ENCODE results near the gene TUBB1. TPM values are rescaled to one million over a fixed set of nuclear protein-coding genes. Genes with fewer than 3 reads are reported as not detected.
A peak's percentile ranks its signal among the peaks of the same experiment; 100 is the strongest.
"Not testable (repeated sequence)": the region's sequence is repeated elsewhere in the genome, so short reads cannot be mapped to it uniquely, and the experiment has no call there.

The TUBB1 gene
- total RNA-seq, 8 experiments from 2014 or later: 0.57 to 3.4 (median 0.79) TPM

DNA sequence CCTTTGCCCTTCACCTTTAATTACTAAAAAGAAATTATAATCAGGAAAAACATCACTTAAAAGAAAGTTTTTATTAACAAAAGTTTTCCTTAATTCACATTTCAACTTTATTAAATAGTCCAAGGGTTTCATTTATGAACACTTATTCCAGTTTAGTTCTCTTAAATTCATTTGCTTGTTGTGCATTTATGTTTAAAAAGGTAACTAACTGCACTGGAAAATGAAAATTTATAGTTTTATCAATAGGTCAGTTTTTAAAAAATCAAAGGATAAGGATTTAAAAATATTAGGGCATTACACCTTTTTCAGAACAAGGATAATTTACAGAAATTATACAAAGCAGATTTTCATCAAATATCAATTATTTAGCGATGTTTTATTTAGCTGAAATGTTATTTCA, 13.9 kb downstream of the TUBB1 start:
- in situ Hi-C loops (cut with MboI; ENCODE audit: low pct_unique_long_range_greater_than_20kb in 2 of 9, low sequenced_read_pairs in 9 of 9, unreplicated experiment in 9 of 9): loop anchor here in 1 of 9 experiments (25.0 kb wide), 1 partner anchor 146 kb away; no protein-coding TSS in a partner anchor
- H3K4me1 ChIP-seq (replicated peaks in 1 of 2): peaks cover 20 to 46% of the 10 kb centered on the region in 2 donors
- H3K4me3 ChIP-seq: peak overlapping the region; percentile 79 to 96 (median 82)
- H3K27ac ChIP-seq: peak overlapping the region in 1 of 2 donors; percentile 61
- WGBS, 10 experiments: 83 to 100% (median 100%) methylated on average over 1 of the region's 1 CpG; no CpG with 5 or more reads in 1 of the 10 experiments
- no peak for ATAC-seq (replicated peaks in 6 of 8)

DNA sequence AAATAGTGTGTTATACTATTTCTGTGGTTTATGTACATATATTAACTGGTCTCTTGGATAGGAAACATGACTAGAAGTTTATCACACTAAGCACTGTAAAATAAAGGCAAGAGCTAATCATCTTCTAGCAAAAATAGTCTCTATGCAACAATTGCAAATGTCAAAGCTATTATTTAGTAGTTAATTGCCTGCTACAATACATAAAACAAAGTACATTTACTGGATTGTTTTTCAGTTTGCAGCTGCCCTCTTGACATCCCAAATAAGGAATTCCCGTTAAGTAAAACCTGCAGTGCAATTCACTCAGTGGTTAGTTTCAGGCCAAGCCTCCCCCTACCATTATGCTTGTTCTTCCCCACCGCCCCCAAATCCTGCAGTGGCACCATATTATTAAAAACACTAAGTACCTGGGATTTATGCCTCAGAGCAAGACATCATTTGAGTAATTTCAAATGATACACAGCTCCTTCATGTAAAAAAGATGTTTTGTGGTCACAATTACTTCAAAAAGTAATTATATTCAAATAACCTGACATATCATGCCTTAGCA, 14.5 kb downstream of the TUBB1 start:
- in situ Hi-C loops (cut with MboI; ENCODE audit: low pct_unique_long_range_greater_than_20kb in 2 of 9, low sequenced_read_pairs in 9 of 9, unreplicated experiment in 9 of 9): loop anchor here in 1 of 9 experiments (25.0 kb wide), 1 partner anchor 146 kb away; no protein-coding TSS in a partner anchor
- 50 to 100% (median 75%) methylated on average over 1 of the region's 2 CpGs; no CpG with 5 or more reads in 4 of the 10 experiments for WGBS, 10 experiments
- no peak for ATAC-seq (replicated peaks in 6 of 8)
- Histone ChIP-seq H3K4me1 (replicated peaks in 1 of 2) (peaks cover 15 to 46% of the 10 kb centered on the region in 2 donors), H3K4me3 (no peak overlapping the region), H3K27ac (no peak overlapping the region)

- 84 to 100% (median 100%) methylated on average over 1 to 3 of the region's 3 CpGs; no CpG with 5 or more reads in 3 of the 10 experiments for WGBS, 10 experiments
- no peak overlapping the region for H3K4me3 ChIP-seq
- H3K27ac ChIP-seq: no peak overlapping the region
- in situ Hi-C loops (cut with MboI; ENCODE audit: low pct_unique_long_range_greater_than_20kb in 2 of 9, low sequenced_read_pairs in 9 of 9, unreplicated experiment in 9 of 9): loop anchor here in 1 of 9 experiments (25.0 kb wide), 1 partner anchor 148 kb away; no protein-coding TSS in a partner anchor
- peaks cover 11 to 44% of the 10 kb centered on the region in 2 donors for H3K4me1 ChIP-seq (replicated peaks in 1 of 2)
- ATAC-seq (replicated peaks in 6 of 8): no peak
These were observed 16.2 kb downstream of the TUBB1 start for GRCh38 chr20:59035381-59035780.

- Histone ChIP-seq H3K4me3 (no peak overlapping the region), H3K27ac (no peak overlapping the region)
- in situ Hi-C loops (cut with MboI; ENCODE audit: low pct_unique_long_range_greater_than_20kb in 2 of 9, low sequenced_read_pairs in 9 of 9, unreplicated experiment in 9 of 9): loop anchor here in 1 of 9 experiments (25.0 kb wide), 1 partner anchor 150 kb away; no protein-coding TSS in a partner anchor
These were observed 18.2 kb downstream of the TUBB1 start for GRCh38 chr20:59037386-59037785.

DNA sequence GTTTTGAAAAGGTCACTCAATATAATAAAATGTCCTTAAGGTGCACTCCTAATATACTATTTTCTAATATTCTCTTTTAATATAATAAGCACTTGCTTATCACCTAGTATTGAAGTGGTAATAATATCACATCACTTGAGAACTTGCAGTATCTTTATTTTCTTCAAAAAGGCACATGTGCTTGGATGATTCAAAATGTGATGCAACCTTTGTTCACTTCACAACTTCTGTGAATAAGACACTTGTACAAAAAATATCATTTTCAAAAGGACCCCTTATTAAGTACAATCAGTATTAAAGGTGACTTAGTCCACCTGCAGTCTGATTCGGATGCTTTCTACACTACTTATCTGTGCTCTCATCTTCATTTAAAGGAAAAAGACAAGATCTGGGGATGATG, 20.0 kb downstream of the TUBB1 start:
- no peak for ATAC-seq (replicated peaks in 6 of 8)
- WGBS, 10 experiments: 80 to 100% (median 92%) methylated on average over 1 of the region's 1 CpG; no CpG with 5 or more reads in 4 of the 10 experiments
- in situ Hi-C loops (cut with MboI; ENCODE audit: low pct_unique_long_range_greater_than_20kb in 2 of 9, low sequenced_read_pairs in 9 of 9, unreplicated experiment in 9 of 9): loop anchor here in 1 of 9 experiments (25.0 kb wide), 1 partner anchor 152 kb away; no protein-coding TSS in a partner anchor
- peaks cover 25 to 43% of the 10 kb centered on the region in 2 donors for H3K4me1 ChIP-seq (replicated peaks in 1 of 2)
- H3K4me3 ChIP-seq: no peak overlapping the region
- no peak overlapping the region for H3K27ac ChIP-seq

More at GRCh38 chr20:59037386-59037785, 18.2 kb downstream of the TUBB1 start:
- no peak for ATAC-seq (replicated peaks in 6 of 8)
- H3K4me1 ChIP-seq (replicated peaks in 1 of 2): peaks cover 19 to 47% of the 10 kb centered on the region in 2 donors
- WGBS, 10 experiments: 60 to 98% (median 86%) methylated on average over 2 to 9 of the region's 12 CpGs; no CpG with 5 or more reads in 2 of the 10 experiments

GRCh38 chr20:59040667-59041066, 21.4 kb downstream of the TUBB1 start:
- H3K27ac ChIP-seq: no peak overlapping the region
- 87 to 100% (median 94%) methylated on average over 3 to 5 of the region's 5 CpGs; no CpG with 5 or more reads in 1 of the 10 experiments for WGBS, 10 experiments
- in situ Hi-C loops (cut with MboI; ENCODE audit: low pct_unique_long_range_greater_than_20kb in 2 of 9, low sequenced_read_pairs in 9 of 9, unreplicated experiment in 9 of 9): loop anchor here in 1 of 9 experiments (25.0 kb wide), 1 partner anchor 153 kb away; no protein-coding TSS in a partner anchor
- no peak overlapping the region for H3K4me3 ChIP-seq
- ATAC-seq (replicated peaks in 6 of 8): no peak
- H3K4me1 ChIP-seq (replicated peaks in 1 of 2): peaks cover 25 to 43% of the 10 kb centered on the region in 2 donors

GRCh38 chr20:59041487-59041886, 22.3 kb downstream of the TUBB1 start:
- peaks cover 25 to 43% of the 10 kb centered on the region in 2 donors for H3K4me1 ChIP-seq (replicated peaks in 1 of 2)
- H3K4me3 ChIP-seq: peak overlapping the region; percentile 43 to 68 (median 53)
- in situ Hi-C loops (cut with MboI; ENCODE audit: low pct_unique_long_range_greater_than_20kb in 2 of 9, low sequenced_read_pairs in 9 of 9, unreplicated experiment in 9 of 9): loop anchor here in 1 of 9 experiments (25.0 kb wide), 1 partner anchor 154 kb away; no protein-coding TSS in a partner anchor
- not testable (repeated sequence) for ATAC-seq (replicated peaks in 6 of 8); H3K27ac ChIP-seq
- WGBS, 10 experiments: 72 to 100% (median 88%) methylated on average over 1 to 15 of the region's 16 CpGs; no CpG with 5 or more reads in 1 of the 10 experiments

- peak; percentile 24 to 61 (median 46) for ATAC-seq (replicated peaks in 6 of 8)
- 0 to 40% (median 17%) methylated on average over 1 to 17 of the region's 50 CpGs; no CpG with 5 or more reads in 2 of the 10 experiments for WGBS, 10 experiments
- peak within 1 kb of the TSS; percentile 13 to 77 for H3K27ac ChIP-seq
- in situ Hi-C loops (cut with MboI; ENCODE audit: low pct_unique_long_range_greater_than_20kb in 2 of 9, low sequenced_read_pairs in 9 of 9, unreplicated experiment in 9 of 9): loop anchor here in 1 of 9 experiments (25.0 kb wide), 1 partner anchor 155 kb away; no protein-coding TSS in a partner anchor
- peak within 1 kb of the TSS; percentile 43 to 68 (median 53) for H3K4me3 ChIP-seq
- H3K4me1 ChIP-seq (replicated peaks in 1 of 2): peaks cover 23 to 40% of the 10 kb centered on the region in 2 donors
These were observed 23.0 kb downstream of the TUBB1 start, which contains the start of gene PRELID3B for GRCh38 chr20:59042151-59042795. PRELID3B (minus strand) TSS chr20:59042786; CDS start chr20:59042730, 56 bp downstream.

DNA sequence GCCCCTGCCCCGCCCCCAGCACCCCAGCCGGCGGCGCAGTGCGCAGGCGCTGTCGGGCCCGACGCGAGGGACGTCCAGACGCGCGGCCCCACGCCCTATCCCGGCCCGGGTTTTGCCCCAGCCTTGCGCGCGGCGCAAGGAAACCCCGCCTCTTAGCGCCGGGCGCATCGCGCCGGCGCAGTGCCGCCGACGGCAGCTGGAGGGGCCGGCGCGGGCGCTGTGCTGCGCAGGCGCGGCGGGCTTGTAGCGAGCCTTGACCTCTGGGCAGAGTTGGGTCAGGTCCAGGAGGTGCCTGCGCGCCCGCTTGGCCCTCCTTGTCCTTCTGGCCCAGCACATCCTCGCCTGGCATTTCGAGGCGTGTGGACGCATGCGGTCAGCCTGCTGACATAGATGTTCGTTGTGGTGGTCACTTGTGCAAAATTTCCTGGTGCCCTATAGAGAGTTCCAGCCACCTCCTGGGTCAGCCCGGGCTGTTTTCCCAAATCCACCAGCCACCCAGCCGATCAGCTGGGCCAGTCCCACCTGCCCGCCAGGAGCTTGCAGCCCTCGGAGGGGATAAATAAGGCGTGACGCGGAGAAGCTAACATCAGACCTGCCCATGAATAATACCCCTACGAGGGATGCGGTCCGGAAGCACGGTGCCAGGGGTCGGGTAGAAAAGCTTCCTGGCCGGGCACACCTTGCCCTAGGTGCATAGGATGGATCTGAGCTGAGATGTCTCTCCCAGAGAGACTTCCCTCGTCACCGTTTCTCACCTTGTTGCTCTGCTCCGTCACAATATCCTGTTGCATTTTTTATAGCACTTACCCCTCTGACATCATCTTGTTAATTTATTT, 23.8 kb downstream of the TUBB1 start:
- in situ Hi-C loops (cut with MboI; ENCODE audit: low pct_unique_long_range_greater_than_20kb in 2 of 9, low sequenced_read_pairs in 9 of 9, unreplicated experiment in 9 of 9): loop anchor here in 1 of 9 experiments (25.0 kb wide), 1 partner anchor 156 kb away; no protein-coding TSS in a partner anchor

DNA sequence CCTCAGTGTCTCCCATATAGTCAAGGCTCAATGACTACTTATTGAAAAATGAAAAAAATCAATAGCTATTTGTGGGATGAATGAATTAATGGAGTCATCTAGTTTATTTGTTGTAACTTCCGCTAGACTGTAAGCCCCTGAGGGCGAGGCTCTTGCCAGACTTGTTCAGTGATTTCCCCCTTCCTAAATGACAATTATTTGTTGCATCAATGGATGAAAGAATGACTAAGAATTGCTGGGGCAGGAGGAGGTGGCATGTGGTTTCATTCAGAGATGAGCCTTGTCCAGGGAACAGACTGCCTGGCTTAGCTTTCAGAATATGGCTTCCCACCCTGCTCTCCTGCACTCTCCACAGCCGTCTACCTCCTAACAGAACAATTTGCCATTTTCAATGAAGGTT, 24.5 kb downstream of the TUBB1 start:
- WGBS, 10 experiments: 0 to 100% (median 78%) methylated on average over 2 to 3 of the region's 3 CpGs

More for the DNA sequence above, 23.8 kb downstream of the TUBB1 start:
- WGBS, 10 experiments: 33 to 89% (median 79%) methylated on average over 1 to 19 of the region's 66 CpGs; no CpG with 5 or more reads in 2 of the 10 experiments
- peaks cover 18 to 34% of the 10 kb centered on the region in 2 donors for H3K4me1 ChIP-seq (replicated peaks in 1 of 2)
- peak overlapping the region in 1 of 2 donors; percentile 77 for H3K27ac ChIP-seq
- peak; percentile 93 to 98 (median 97) for ATAC-seq (replicated peaks in 6 of 8)
- H3K4me3 ChIP-seq: peak overlapping the region; percentile 43 to 68 (median 53)

GRCh38 chr20:59044295-59044694, 25.1 kb downstream of the TUBB1 start:
- in situ Hi-C loops (cut with MboI; ENCODE audit: low pct_unique_long_range_greater_than_20kb in 2 of 9, low sequenced_read_pairs in 9 of 9, unreplicated experiment in 9 of 9): loop anchor here in 1 of 9 experiments (25.0 kb wide), 1 partner anchor 157 kb away; no protein-coding TSS in a partner anchor
- Histone ChIP-seq H3K27ac (no peak overlapping the region), H3K4me3 (no peak overlapping the region), H3K4me1 (replicated peaks in 1 of 2) (peaks cover 18 to 23% of the 10 kb centered on the region in 2 donors)
- no peak for ATAC-seq (replicated peaks in 6 of 8)
- WGBS, 10 experiments: 80 to 100% (median 93%) methylated on average over 1 to 3 of the region's 3 CpGs; no CpG with 5 or more reads in 2 of the 10 experiments

More for the DNA sequence above, 24.5 kb downstream of the TUBB1 start:
- Histone ChIP-seq H3K4me3 (no peak overlapping the region), H3K4me1 (replicated peaks in 1 of 2) (peaks cover 18 to 27% of the 10 kb centered on the region in 2 donors), H3K27ac (no peak overlapping the region)
- in situ Hi-C loops (cut with MboI; ENCODE audit: low pct_unique_long_range_greater_than_20kb in 2 of 9, low sequenced_read_pairs in 9 of 9, unreplicated experiment in 9 of 9): loop anchor here in 1 of 9 experiments (25.0 kb wide), 1 partner anchor 156 kb away; no protein-coding TSS in a partner anchor
- no peak for ATAC-seq (replicated peaks in 6 of 8)

DNA sequence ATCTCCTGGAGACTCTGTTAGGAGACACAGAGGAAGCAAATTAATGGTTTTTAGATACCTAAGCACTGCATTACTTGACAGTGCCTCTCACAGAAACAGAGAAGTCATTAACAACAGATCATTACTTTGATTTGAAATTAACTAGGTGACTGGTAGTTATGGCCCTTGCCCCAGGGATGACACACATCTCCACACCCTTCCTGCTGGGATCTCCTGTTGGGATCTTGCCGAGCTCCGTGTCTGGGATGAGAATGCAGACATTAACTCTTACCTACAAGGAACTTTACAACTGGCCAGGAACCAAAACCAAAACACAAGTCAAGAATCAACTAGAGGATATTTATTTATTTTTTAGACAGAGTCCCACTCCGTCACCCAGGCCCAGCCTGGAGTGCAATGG, 25.6 kb downstream of the TUBB1 start:
- Histone ChIP-seq H3K4me3 (no peak overlapping the region), H3K4me1 (replicated peaks in 1 of 2) (peaks cover 18% of the 10 kb centered on the region in 2 donors), H3K27ac (no peak overlapping the region)
- 20 to 100% (median 100%) methylated on average over 1 to 3 of the region's 3 CpGs; no CpG with 5 or more reads in 5 of the 10 experiments for WGBS, 10 experiments
- no peak for ATAC-seq (replicated peaks in 6 of 8)
- in situ Hi-C loops (cut with MboI; ENCODE audit: low pct_unique_long_range_greater_than_20kb in 2 of 9, low sequenced_read_pairs in 9 of 9, unreplicated experiment in 9 of 9): loop anchor here in 1 of 9 experiments (25.0 kb wide), 1 partner anchor 157 kb away; no protein-coding TSS in a partner anchor
